ENCODE measurements around the gene TMEM59L. TPM values are rescaled to one million over a fixed set of nuclear protein-coding genes. Genes with fewer than 3 reads are reported as not detected.

The TMEM59L gene
- total and polyA plus RNA-seq, 2 of the 13 experiments (the other 11 are each of a cell fraction or from before 2014, with no cell fraction given) = 0.97 to 5.5 TPM

GRCh38 chr19:18571564-18572344 lies 40.9 kb upstream of the TMEM59L start, which contains the start of gene UBA52 (continued):
- TF ChIP-seq ZNF281 (CRISPR knock-in tag; IDR thresholded peaks at IDR 0.05; ENCODE audit: borderline replicate concordance) (no peak; the same call in 1 of the 2 replicates), GZF1 (CRISPR knock-in tag; IDR thresholded peaks at IDR 0.05) (no peak), SAFB2 (CRISPR knock-in tag; IDR thresholded peaks at IDR 0.05; ENCODE audit: borderline replicate concordance, low read depth) (no peak; the same call in 1 of the 2 replicates), ZNF777 (CRISPR knock-in tag; IDR thresholded peaks at IDR 0.05) (peak; percentile 54; the same call in 1 of the 2 replicates), NFKB2 (CRISPR knock-in tag; IDR thresholded peaks at IDR 0.05; ENCODE audit: borderline replicate concordance) (peak; percentile 72; the same call in 1 of the 2 replicates), ZNF878 (CRISPR knock-in tag; IDR thresholded peaks at IDR 0.05) (peak; percentile 82; the same call in 1 of the 2 replicates), PAWR (CRISPR knock-in tag; IDR thresholded peaks at IDR 0.05; ENCODE audit: borderline replicate concordance) (no peak; the same call in 1 of the 2 replicates), DMTF1 (CRISPR knock-in tag; IDR thresholded peaks at IDR 0.05) (no peak), ZFP1 (CRISPR knock-in tag; IDR thresholded peaks at IDR 0.05) (peak; percentile 77; the same call in 1 of the 2 replicates), ZNF512B (CRISPR knock-in tag; IDR thresholded peaks at IDR 0.05; ENCODE audit: borderline replicate concordance) (no peak), THAP11 (CRISPR knock-in tag; IDR thresholded peaks at IDR 0.05) (peak; percentile 96), CREB3 (CRISPR knock-in tag; IDR thresholded peaks at IDR 0.05) (no peak; the same call in 1 of the 2 replicates), PAF1 (CRISPR knock-in tag; IDR thresholded peaks at IDR 0.05) (0 out of 2 replicates have a peak, but pooled peaks have one; percentile 55), ZNF460 (CRISPR knock-in tag; IDR thresholded peaks at IDR 0.05; ENCODE audit: borderline replicate concordance) (no peak; the same call in 1 of the 2 replicates), CREBL2 (CRISPR knock-in tag; IDR thresholded peaks at IDR 0.05; ENCODE audit: borderline replicate concordance) (0 out of 2 replicates have a peak, but pooled peaks have one; percentile 21), REXO4 (CRISPR knock-in tag; IDR thresholded peaks at IDR 0.05; ENCODE audit: borderline replicate concordance) (no peak), IRX3 (CRISPR knock-in tag; IDR thresholded peaks at IDR 0.05; ENCODE audit: borderline replicate concordance, low read depth) (no peak)
